Measurements from ENCODE around the gene SLAMF1.
A peak's percentile ranks its signal among the peaks of the same experiment; 100 is the strongest.

SLAMF1 gene

DNA sequence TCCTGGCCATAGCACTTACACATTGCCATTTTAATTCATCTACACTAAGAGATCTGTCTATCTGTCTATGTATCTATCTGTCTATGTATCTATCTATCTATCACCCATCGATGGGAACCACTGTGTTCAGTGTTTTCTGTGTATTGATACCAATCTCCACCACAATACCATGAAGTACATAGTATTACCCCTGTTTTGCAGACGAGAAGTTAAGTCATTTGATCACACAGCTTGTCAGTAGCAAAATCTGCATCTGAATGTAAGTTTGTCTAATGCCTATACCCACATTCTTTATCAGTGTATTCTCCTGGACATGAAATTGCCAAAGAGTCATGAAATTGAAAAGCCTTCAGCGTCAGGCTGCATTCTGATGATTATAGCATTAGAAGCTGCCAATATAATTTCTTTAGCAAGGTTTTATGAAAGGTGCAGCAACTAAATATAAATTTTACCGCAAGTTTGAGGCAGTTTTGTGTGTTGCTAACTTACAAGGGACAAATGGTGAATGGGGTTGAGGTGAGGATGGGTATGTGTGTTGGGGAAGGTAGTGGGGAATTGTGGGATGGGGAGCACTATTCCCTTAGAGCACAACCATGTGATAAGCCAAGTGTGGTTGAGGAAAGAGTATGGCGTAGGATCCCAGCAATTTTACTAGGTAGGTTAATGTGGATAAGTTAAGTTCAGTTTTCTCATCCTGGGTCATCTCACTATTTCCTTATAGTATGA, 24.2 kb downstream of the SLAMF1 start:
- no peak for DNase-seq

DNA sequence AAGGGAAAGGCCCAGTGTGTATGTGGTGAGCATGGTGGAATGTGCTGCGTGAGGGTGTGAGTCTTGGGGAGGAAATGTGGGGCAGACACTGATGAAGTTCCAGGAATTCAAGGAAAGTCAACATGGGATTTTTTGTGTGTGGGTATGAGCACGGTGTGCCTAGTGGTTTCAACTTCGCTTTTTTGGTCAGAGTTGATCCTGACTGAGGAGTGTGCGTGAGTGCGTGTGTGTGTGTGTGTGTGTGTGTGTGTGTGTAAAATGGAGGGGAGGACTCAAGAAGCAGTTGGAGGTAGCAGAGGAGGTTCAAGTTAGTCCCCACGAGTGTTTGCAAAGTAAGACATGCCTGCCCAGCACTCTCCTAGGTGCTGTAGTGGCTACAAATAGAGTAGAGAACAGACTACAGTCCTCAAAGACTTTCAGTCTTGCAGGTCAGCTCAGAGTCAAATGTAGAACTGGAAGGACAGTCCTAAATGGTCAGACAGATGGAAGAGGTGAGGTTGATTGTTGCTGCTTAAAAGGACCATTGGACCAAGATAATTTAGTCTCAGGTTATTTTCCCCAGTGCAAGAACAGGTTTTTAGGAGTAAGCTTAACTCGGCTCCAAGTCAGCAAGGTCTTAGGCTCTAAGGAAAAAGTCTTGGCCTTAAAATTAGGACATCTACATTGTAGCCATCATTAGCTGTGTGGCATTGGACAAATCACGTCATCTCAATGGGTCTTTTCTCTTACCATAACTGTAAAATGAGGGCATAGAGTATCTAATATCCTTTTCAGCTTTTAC, 25.0 kb downstream of the SLAMF1 start:
- DNase-seq, result no peak

DNA sequence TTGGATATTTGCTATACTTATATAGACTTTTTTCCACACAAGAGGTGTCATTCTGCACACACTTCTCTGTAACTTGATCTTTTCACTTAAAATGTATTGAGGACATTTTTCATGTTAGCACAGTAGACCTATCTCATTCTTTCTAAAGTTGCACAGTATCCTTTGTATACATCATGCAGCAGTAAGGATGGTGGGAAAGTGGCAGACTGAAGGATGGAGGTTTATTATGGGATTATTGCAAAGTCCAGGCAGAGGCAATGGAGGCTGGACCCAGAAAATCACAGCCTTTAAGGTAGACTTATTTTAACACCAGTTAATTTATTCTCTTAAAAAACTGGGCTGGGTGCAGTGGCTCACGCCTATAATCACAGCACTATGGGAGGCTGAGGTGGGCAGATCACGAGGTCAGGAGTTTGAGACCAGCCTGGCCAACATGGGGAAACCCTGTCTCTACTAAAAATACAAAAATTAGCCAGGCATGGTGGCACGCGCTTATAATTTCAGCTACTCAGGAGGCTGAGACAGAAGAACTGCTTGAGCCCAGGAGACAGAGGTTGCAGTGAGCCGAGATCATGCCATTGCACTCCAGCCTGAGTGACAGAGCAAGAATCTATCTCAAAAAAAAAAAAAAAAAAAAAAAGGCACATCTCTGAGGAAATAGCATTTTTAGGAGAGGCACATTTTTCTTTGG, 25.8 kb downstream of the SLAMF1 start:
- DNase-seq, result no peak

DNA sequence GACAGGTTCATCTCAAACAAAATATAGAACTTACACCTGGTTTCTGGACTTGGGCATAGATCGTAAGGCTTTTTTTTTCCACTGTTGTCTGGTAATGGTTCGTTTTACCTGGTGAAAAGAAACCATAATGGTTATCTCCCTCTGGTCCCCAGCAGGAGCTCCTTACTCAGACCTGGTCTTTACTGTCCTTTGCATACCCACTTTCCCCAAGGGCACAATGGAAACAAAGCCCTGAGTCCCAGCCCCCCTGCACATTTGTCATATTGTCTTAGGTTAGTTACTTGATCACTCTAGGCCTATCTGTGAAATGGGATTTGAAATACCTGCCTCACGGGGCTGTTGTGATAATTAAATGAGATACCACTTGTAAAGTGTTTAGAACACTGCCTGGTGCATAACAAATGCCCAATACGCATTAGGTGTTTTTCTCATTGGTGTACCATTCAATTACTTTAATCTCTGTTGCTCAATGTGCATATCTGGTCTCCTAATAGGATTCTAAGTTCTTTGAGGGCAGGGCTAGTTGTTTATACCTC, 27.0 kb downstream of the SLAMF1 start:
- no peak for DNase-seq

DNA sequence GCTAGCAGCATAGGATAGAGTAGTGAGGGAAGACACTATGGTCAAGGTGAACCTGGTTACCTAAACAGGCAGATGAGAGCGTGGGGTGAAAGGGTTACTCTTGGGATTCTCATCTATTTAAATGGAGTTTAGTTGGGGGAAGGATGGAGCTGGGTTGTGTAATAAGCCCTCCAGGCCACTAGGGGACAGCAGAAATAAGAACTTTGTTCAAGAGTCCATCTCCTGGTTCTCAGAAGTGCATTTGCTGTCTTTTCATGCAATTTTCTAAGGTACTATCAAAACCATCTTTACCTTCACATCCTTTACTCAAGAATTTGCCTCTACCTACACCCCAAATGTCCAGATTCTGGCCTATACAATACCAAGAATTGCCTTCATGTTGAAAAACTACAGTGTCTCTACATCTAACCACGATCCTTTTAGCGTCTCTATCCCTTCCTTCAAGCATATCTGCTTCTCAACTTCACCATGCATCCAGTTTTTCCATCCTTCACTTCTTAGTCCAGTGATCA, 28.0 kb downstream of the SLAMF1 start:
- no peak for DNase-seq

DNA sequence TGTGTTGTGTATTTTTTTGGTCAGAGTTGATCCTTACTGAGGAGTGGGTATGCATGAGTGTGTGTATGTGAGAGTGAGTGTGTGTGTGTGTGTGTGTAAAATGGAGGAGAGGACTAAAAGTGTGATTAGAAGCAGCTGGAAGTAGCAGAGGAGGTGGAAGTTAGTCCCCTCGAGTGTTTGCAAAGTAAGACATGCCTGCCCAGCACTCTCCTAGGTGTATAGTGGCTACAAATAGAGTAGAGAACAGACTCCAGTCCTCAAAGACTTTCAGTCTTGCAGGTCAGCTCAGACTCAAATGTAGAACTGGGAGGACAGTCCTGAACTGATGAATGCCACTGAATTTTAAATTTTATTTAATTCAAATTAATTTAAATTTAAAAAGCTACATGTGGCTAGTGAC, 28.5 kb downstream of the SLAMF1 start:
- DNase-seq, result no peak

DNA sequence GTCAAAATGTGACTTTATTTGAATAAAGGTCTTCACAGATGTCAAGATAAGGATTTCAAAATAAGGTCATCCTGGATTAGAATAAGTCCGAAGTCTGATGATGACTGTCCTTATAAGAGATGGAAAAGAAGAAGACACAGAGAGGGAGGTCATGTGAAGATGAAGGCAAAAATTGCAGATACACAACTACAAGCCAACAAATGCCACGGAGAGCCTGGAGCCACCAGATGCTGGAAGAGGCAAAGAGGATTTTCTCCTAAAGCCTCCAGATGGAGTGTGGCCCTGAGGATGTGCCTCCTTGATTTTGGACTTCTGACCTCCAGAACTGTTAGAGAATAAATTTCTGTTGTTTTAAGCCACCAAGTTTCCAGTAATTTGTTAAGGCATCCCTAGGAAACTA, 31.2 kb downstream of the SLAMF1 start:
- no peak for DNase-seq

DNA sequence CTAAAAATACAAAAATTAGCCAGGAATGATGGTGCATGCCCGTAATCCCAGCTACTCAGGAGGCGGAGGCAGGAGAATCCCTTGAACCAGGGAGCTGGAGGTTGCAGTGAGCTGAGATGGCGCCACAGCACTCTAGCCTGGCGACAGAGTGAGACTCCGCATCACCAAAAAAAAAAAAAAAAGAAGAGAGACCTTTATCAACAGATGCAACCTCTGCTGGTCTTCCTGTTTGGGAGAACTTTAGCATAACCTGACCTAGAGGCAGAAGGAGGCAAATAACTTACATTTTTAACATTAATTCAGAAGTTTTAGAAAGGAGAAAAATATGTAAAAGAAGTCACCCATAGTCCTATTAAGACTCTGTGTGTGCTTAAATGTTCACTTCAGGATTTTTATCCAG, 32.4 kb downstream of the SLAMF1 start:
- DNase-seq, result no peak

DNA sequence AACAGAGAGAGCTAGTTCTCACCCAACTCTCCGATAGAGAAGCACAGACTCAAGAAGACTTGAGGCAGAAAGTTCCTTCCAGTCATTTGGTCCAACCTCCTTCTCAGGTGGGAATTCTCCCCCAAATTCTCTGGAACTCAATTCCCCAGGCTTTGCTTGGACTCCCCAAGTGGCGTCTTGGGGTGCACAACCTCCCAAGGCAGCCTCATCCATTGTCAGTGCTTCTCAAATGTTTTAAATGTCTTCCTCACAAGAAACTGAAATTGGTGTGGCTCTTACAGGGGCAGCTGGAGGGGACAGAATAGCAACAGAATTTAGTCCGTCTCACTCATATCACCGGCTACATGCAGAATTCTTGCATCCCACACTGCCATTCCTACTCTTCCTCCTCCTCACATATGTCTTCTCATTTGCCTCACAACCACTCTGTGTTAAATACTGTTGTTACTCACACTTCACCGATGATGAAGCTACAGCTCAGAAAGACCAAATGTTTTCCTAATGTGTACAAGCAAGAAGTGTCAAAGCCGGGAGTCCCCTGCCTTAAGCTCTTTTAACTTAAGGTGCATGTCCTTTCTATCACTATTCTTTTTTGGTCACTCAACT, 34.1 kb downstream of the SLAMF1 start:
- no peak for DNase-seq

DNA sequence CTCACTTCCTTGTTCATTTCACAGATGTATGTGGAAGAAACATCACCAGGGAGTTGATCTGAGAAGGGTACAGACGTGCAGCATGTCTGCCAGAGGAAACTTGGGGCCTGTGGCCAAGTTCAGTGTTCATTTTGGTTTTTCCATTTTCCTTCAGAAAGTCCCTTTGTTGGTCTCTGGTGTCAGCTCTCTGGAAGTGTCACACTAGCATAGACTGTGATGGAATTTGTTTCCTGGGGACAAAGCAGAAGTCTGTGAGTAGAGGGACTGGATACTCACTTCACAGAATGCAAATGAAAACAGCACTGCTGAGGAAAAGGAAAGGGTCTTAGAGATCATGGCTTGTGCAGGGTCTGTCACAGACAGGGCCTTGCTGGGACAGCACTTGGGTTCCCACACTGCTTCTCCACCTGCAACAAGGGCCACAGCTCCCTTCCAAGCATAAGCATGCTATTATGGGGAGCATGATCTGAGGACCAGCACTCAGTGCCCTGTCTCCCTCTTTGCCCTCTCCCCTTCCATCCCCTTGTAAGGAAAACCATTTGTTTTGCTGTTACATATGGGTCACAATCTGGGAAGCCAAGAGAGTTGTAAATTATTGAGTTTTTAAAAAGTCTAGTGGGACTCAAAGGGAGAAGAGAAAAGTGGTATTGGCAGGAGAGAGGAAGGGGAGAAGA, 36.1 kb downstream of the SLAMF1 start:
- no peak for DNase-seq

DNA sequence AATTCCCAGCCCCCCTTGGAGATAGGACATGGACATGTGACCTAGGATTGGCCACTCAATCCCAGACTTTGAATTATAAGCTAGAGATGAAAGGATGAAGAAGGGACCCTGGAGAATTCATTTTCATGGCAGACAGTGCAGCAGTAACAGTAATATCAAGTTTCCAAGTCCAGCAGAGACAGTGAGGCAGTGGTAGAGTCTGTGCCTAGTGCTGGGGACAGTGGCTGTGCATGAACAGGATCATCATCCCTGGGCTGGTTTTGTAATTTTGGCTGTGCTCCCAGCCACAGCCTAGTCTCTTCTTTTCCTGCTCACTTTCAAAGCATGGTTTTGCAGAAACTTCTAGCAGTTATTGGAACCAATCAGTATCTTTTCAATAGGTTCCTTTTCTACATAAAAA, 37.9 kb downstream of the SLAMF1 start:
- DNase-seq, result no peak

DNA sequence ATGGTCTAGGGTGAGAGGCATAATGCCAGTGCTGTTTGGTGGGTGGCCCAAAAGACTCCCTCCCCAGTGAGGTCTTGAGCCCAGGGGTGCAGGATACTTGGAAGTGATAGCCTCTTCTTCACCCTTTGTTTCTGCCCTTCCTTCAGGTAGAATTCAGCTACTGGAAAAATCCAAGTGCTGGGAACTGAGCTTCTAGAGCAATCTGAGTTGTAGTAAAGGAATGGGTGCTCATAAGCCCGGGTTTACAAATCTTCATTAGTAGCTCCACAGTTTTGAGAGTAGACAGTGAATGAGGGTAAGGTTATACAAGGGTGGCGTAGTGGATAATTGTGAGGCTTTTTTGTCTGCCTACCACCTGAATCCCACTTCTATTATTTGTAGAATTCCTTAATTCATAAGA, 38.3 kb downstream of the SLAMF1 start:
- DNase-seq, result no peak

DNA sequence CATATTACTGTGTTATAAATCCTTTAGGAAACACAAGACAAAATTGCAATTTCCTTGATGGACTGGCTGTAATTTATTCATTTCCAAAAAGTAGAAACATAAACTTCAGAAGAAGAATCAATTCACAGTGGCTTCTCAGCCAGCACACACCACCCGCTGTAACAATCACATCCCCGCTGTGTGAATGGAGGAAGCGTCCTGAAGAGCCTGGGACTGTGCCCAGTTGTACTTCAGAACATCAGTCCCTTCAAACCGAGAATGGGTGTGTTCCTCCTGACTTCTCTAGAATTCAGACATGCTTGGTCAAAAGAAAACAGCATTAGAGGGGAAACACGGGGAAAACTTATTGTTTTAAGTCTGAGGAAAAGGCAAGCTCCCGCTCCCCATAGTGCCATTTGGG, 38.8 kb downstream of the SLAMF1 start:
- no peak for DNase-seq

DNA sequence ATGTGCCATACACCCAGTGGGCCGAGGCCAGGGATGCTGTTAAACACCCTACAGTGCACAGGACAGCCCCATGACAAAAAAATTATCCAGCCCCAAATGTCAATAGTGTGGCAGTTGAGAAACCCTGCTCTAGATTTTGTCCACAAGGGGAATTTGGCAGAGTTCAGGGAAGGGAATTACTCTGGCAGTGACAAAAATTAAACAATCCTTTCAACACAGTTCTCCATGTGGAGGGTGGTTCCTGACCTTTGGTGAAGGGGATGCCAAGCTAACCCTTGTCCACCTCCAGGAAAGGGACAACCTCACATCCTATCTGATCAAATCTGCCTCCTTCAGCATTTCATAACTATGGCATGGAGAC, 39.2 kb downstream of the SLAMF1 start:
- DNase-seq, result no peak

DNA sequence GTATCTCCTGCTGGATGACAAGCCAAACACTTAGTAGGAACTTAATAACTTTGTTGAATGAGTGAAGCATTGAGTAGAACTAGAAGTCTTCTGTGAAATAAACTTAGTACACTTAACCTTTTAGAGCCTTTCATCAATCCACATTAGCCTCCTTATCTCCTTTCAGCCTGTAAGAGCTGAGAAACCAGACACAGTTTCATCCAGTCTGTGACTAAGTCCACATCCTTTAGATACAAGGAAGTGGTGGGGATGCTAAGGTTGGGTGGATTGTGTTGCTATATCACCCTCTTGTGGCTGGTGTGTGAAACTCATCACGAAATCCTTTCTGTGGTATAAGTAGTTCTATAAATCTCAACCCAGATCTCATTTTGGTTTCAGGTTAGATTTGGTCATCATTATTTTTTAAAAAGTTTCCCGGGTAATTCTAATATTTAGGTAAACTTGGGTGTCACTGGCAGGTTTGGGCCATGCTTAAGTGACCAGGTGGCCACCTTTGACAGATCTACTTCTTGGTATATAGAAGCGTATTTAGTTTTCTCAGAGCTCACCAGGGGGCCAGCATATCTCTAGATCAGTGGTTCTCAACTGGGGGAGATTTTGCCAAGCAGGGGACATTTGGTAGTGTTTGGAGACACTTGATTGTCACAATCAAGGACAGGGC, 39.7 kb downstream of the SLAMF1 start:
- DNase-seq, result peak; percentile 66

DNA sequence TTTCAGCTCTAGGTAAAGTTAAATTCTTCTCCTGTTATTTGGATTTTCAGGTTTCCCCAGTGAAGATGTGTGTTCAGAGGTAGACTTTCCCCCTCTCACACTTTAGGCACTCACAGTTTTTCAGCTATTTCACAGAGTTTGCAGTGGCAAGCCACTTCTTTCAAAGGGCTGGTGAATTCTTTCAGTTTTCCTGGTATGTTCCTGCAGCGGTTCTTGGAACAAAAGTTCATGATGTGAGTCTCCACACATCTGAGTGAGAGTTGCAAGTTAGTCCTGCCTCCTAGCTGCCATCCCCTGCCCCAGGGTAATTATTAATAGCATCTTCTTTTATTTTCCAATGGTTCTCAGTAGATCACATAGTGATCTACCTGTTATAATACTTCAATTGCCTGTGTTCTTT, 40.2 kb downstream of the SLAMF1 start:
- no peak for DNase-seq

DNA sequence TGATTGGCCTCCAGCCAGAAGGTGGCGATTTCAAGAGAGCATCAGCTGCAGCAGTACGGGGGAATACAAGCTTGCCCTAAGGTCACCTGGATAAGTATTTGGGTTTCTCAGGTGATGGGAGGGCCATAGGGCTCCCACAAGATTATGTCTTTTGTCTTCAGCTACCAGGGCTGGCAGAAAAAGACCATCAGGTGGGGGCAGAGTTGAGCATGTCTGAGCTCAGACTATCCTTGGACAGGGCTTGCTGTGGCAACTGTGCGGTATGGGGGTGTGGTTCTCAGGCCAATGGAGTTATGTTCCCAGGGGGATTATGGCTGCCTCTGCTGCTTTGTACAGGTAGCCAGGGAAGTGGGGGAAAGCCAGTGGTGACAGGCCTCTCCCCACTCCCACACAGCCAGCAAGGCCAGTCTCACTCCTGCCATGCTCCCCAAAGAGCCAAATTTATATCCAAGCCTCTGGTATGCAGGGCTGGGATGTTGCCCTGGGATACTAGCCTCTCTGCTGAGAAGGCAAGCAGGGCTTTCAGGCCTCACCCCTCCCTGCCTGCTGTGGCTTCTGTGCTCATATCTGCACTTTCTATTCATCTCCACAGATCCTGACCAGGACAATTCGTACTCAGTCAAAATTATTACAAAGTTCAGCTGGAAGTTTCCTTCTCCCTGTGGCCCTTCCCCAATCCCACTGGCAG, 40.9 kb downstream of the SLAMF1 start:
- DNase-seq, result no peak

DNA sequence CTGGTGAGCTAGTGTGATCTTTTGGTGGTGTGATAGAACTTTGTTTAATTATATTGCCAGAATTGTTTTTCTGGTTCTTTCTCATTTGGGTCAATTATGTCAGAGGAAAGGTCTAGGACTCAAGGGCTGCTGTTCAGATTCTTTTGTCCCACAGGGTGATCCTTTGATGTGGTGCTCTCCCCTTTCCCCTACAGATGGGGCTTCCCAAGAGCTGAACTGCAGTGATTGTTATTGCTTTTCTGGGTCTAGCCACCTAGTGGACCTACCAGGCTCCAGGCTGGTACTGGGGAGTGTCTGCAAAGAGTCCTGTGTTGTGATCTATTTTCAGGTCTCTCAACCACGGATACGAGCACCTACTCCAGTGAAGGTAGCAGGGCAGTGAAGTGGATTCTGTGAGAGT, 41.6 kb downstream of the SLAMF1 start:
- DNase-seq, result no peak

DNA sequence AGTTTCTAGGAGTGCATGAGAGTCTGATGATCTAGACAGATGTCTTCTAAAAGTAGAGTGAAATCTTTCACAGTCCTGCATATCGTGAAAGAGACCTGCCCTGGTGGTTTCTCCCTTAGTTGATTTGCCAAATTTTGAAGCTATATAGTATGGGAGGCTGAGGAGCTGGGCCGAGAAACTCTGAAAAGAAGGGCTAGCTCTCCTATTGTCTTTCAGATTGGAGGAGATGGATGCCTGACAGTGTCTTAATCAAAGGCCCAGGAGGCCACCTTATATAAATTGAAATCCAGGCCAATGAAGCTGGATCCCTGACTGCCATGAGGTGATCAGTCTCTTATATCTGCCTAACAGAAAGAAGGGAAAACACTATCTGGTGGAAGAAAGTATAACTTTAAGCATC, 49.1 kb downstream of the SLAMF1 start:
- DNase-seq, result no peak

DNA sequence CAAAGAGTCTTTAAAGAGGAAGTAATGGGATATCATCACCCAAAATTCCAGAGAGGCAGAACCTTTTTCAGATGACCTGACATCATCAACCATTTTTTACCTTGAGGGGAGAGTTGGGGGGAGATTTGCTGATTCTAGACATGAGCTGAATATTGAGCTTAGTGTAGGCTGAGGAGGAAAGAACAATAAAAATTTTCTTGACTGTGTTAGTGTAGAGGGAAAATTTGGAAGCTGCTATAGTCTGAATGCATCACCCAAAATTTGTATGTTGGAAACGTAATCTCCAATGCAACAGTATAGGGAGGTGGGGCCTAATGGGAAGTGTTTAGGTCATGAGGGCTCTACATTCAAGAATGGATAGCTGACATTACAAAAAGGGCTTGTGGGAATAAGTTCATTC, 49.8 kb downstream of the SLAMF1 start:
- no peak for DNase-seq

DNA sequence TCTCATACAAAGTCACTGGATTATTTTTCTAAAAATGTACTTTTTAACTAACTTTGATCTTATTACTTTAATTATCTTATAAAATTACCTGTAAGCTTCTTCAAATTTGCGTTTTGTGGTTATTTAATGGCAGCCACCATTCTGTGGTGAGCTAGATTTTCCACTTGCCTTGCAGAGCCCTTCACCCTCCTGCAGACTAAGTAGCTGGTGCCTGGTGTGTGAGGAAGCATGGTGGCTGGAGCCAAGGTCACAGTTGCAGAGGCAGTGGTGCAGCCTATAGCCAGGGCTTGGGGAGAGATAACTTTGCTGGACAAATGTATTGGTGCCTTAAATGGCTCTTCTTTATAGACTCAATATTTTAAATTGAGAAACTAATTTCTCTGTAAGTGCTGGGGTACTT, 56.4 kb downstream of the SLAMF1 start:
- no peak for DNase-seq

All from fibroblast of skin of right biceps (primary cell).